Thymus (tissue), 11 donors: ENCODE measurements around the gene ANKRD65. TPM values are rescaled to one million over a fixed set of nuclear protein-coding genes. Genes with fewer than 3 reads are reported as not detected.

ENCODE experiments used
- DNase-seq, 9 donors: peaks; one replicate each; pipeline ENCODE4 v3.0.0-alpha.2; 2013; ENCODE audit warnings: low spot score in 9 of 9, low read depth in 6 of 9, missing footprints in 1 of 9
- H3K27ac ChIP-seq, 2 donors: one replicate each; pipeline ENCODE4 v1.5.1; 2013; ENCODE audit warnings: control low read depth in 1 of 2, low read depth in 1 of 2, low read length in 1 of 2, mild to moderate bottlenecking in 1 of 2, moderate library complexity in 1 of 2
- H3K27me3 ChIP-seq, 2 donors: one replicate each; pipeline ENCODE4 v1.5.1; 2013; ENCODE audit warnings: low read length in 1 of 2; ENCODE audit not compliant: control insufficient read depth in 2 of 2, insufficient read depth in 1 of 2
- H3K36me3 ChIP-seq, 2 donors: one replicate each; pipeline ENCODE4 v1.5.1; 2013; ENCODE audit warnings: low read length in 1 of 2, mild to moderate bottlenecking in 1 of 2, moderate library complexity in 1 of 2; ENCODE audit not compliant: control insufficient read depth in 2 of 2, insufficient read depth in 2 of 2
- H3K4me1 ChIP-seq, 2 donors: one replicate each; pipeline ENCODE4 v1.5.1; 2013; ENCODE audit warnings: low read length in 2 of 2; ENCODE audit not compliant: control insufficient read depth in 2 of 2, insufficient read depth in 2 of 2
- H3K4me3 ChIP-seq, 2 donors: one replicate each; pipeline ENCODE4 v1.5.1; 2013; ENCODE audit warnings: low read length in 2 of 2, control low read depth in 1 of 2, mild to moderate bottlenecking in 1 of 2
- H3K9me3 ChIP-seq, 2 donors: one replicate each; pipeline ENCODE4 v1.5.1; 2013; ENCODE audit warnings: low read length in 1 of 2, mild to moderate bottlenecking in 1 of 2; ENCODE audit not compliant: control insufficient read depth in 2 of 2, insufficient read depth in 1 of 2
- WGBS: extraction: QIAGEN DNeasy Blood & Tissue Kit; methylation state at CpG from one replicate; pipeline ENCODE4 v1.1.7; 2013; 5-methylcytosine and 5-hydroxymethylcytosine counted together
- polyA plus RNA-seq: library from polyadenylated mRNA; stranded (reverse); fragments of 200-250 nt; gene quantifications from one replicate; pipeline ENCODE4 v1.2.3, GENCODE V29; 2013
- total RNA-seq: library from RNA; stranded (reverse); fragments of 120-200 nt; gene quantifications from one replicate; pipeline ENCODE4 v1.2.4, GENCODE V29; 2013
- donor health status: healthy.

The ANKRD65 gene
- total and polyA plus RNA-seq, 2 donors = 7.9 to 16.0 TPM

- WGBS = 98% methylated on average over 11 of the region's 11 CpGs
- no peak overlapping the region for H3K27ac ChIP-seq
- H3K4me3 ChIP-seq = no peak overlapping the region
- H3K36me3 ChIP-seq = peaks cover 66 to 68% of the 10 kb centered on the region in 2 donors
- H3K4me1 ChIP-seq = peaks cover 13 to 21% of the 10 kb centered on the region in 2 donors
- H3K27me3 ChIP-seq = no peaks in the 10 kb centered on the region
- DNase-seq = no peak
- H3K9me3 ChIP-seq = peaks cover 0 to 1% of the 10 kb centered on the region in 2 donors
These were observed 25.9 kb downstream of the ANKRD65 start for GRCh38 chr1:1395166-1395565.

GRCh38 chr1:1394116-1394515, 27.0 kb downstream of the ANKRD65 start:
- H3K4me1 ChIP-seq = peaks cover 10 to 16% of the 10 kb centered on the region in 2 donors
- no peak for DNase-seq
- WGBS = 96% methylated on average over 7 of the region's 7 CpGs
- no peak overlapping the region for H3K27ac ChIP-seq
- H3K4me3 ChIP-seq = no peak overlapping the region
- H3K9me3 ChIP-seq = peaks cover 0 to 1% of the 10 kb centered on the region in 2 donors
- peaks cover 76 to 79% of the 10 kb centered on the region in 2 donors for H3K36me3 ChIP-seq
- H3K27me3 ChIP-seq = no peaks in the 10 kb centered on the region

GRCh38 chr1:1393428-1393827, 27.6 kb downstream of the ANKRD65 start:
- H3K36me3 ChIP-seq = peaks cover 83 to 84% of the 10 kb centered on the region in 2 donors
- 93% methylated on average over 11 of the region's 11 CpGs for WGBS
- H3K27ac ChIP-seq = no peak overlapping the region
- no peak overlapping the region for H3K4me3 ChIP-seq
- H3K27me3 ChIP-seq = no peaks in the 10 kb centered on the region
- H3K4me1 ChIP-seq = peaks cover 8 to 15% of the 10 kb centered on the region in 2 donors
- H3K9me3 ChIP-seq = no peaks in the 10 kb centered on the region
- no peak for DNase-seq

- H3K4me1 ChIP-seq = peaks cover 4 to 11% of the 10 kb centered on the region in 2 donors
These were observed 28.1 kb downstream of the ANKRD65 start for GRCh38 chr1:1393014-1393413.

GRCh38 chr1:1391225-1391624, 29.9 kb downstream of the ANKRD65 start:
- DNase-seq = no peak
- H3K27ac ChIP-seq = no peak overlapping the region
- WGBS = 96% methylated on average over 12 of the region's 12 CpGs
- peaks cover 92% of the 10 kb centered on the region in 2 donors for H3K36me3 ChIP-seq
- peaks cover 0 to 5% of the 10 kb centered on the region in 2 donors for H3K9me3 ChIP-seq
- no peaks in the 10 kb centered on the region for H3K4me1 ChIP-seq
- no peak overlapping the region for H3K4me3 ChIP-seq
- no peaks in the 10 kb centered on the region for H3K27me3 ChIP-seq

More at GRCh38 chr1:1393014-1393413, 28.1 kb downstream of the ANKRD65 start:
- no peaks in the 10 kb centered on the region for H3K9me3 ChIP-seq
- WGBS = 96% methylated on average over 4 of the region's 4 CpGs
- H3K36me3 ChIP-seq = peaks cover 86 to 87% of the 10 kb centered on the region in 2 donors
- H3K27me3 ChIP-seq = no peaks in the 10 kb centered on the region
- DNase-seq = no peak
- no peak overlapping the region for H3K27ac ChIP-seq
- H3K4me3 ChIP-seq = no peak overlapping the region

GRCh38 chr1:1390675-1391074, 30.4 kb downstream of the ANKRD65 start:
- WGBS = 97% methylated on average over 12 of the region's 12 CpGs
- Histone ChIP-seq H3K27me3 (no peaks in the 10 kb centered on the region), H3K4me1 (no peaks in the 10 kb centered on the region), H3K27ac (no peak overlapping the region), H3K4me3 (no peak overlapping the region), H3K36me3 (peaks cover 96 to 97% of the 10 kb centered on the region in 2 donors), H3K9me3 (peaks cover 0 to 5% of the 10 kb centered on the region in 2 donors)
- DNase-seq = no peak

GRCh38 chr1:1388078-1388472, 33.0 kb downstream of the ANKRD65 start:
- peaks cover 76 to 78% of the 10 kb centered on the region in 2 donors for H3K36me3 ChIP-seq
- WGBS = 98% methylated on average over 16 of the region's 16 CpGs
- no peaks in the 10 kb centered on the region for H3K27me3 ChIP-seq
- no peak for DNase-seq
- H3K27ac ChIP-seq = no peak overlapping the region
- peaks cover 0 to 5% of the 10 kb centered on the region in 2 donors for H3K9me3 ChIP-seq
- H3K4me3 ChIP-seq = no peak overlapping the region
- H3K4me1 ChIP-seq = no peaks in the 10 kb centered on the region

GRCh38 chr1:1387098-1388077, 33.7 kb downstream of the ANKRD65 start:
- Histone ChIP-seq H3K36me3 (peaks cover 69 to 71% of the 10 kb centered on the region in 2 donors), H3K27ac (no peak overlapping the region), H3K9me3 (peaks cover 0 to 5% of the 10 kb centered on the region in 2 donors), H3K4me1 (no peaks in the 10 kb centered on the region), H3K4me3 (no peak overlapping the region), H3K27me3 (no peaks in the 10 kb centered on the region)
- WGBS = 98% methylated on average over 50 of the region's 50 CpGs
- DNase-seq = no peak

- Histone ChIP-seq H3K27ac (no peak overlapping the region), H3K9me3 (peaks cover 0 to 5% of the 10 kb centered on the region in 2 donors), H3K4me3 (no peak overlapping the region), H3K27me3 (no peaks in the 10 kb centered on the region), H3K4me1 (no peaks in the 10 kb centered on the region), H3K36me3 (peaks cover 57 to 59% of the 10 kb centered on the region in 2 donors)
- 96% methylated on average over 8 of the region's 8 CpGs for WGBS
- DNase-seq = no peak
These were observed 35.1 kb downstream of the ANKRD65 start for GRCh38 chr1:1385931-1386330.
